ENCODE results near the gene C2.

DNA sequence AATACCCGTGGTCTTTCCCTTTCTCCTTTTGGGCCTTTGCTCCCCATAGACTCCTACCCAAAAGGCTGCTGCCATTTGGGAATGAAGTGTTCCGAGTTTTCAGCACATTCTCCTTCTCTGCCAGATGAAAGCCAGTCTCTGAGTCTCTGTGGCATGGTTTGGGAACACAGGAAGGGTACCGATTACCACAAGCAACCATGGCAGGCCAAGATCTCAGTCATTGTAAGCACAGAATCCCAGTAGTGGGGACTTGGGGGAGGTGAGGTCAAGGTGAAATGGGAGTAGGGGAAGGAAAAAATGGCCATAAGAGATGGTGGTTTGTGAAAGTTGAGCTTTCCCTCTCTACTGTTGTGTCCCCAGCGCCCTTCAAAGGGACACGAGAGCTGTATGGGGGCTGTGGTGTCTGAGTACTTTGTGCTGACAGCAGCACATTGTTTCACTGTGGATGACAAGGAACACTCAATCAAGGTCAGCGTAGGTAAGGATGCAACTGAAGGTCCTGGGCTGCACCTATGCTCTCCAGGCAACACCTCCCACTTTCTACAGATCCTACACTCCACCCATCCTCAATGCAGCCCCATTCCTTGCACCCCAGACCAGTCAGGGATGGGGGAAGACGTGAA lies 22.5 kb downstream of the C2 start:
- TF ChIP-seq, protein P1, sequence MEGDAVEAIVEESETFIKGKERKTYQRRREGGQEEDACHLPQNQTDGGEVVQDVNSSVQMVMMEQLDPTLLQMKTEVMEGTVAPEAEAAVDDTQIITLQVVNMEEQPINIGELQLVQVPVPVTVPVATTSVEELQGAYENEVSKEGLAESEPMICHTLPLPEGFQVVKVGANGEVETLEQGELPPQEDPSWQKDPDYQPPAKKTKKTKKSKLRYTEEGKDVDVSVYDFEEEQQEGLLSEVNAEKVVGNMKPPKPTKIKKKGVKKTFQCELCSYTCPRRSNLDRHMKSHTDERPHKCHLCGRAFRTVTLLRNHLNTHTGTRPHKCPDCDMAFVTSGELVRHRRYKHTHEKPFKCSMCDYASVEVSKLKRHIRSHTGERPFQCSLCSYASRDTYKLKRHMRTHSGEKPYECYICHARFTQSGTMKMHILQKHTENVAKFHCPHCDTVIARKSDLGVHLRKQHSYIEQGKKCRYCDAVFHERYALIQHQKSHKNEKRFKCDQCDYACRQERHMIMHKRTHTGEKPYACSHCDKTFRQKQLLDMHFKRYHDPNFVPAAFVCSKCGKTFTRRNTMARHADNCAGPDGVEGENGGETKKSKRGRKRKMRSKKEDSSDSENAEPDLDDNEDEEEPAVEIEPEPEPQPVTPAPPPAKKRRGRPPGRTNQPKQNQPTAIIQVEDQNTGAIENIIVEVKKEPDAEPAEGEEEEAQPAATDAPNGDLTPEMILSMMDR (IDR thresholded peaks at IDR 0.05; ENCODE audit: borderline replicate concordance, extremely low read depth, low read length, poor library complexity, severe bottlenecking): no peak
- TF ChIP-seq EZH2 (IDR thresholded peaks at IDR 0.05; ENCODE audit: borderline replicate concordance, low read depth, low read length, severe bottlenecking): no peak
